AG09319 (cell line): ENCODE results near the gene UBE2D1.

Experiments used
- DNase-seq: peaks from one replicate; pipeline ENCODE4 v3.0.0-alpha.2; 2010; ENCODE audit warnings: low read depth; ENCODE audit errors: extremely low read depth
- CTCF ChIP-seq: IDR thresholded peaks from 2 replicates; pipeline ENCODE4 v1.5.1; 2011; ENCODE audit warnings: low read depth, mild to moderate bottlenecking, inconsistent platforms, low read length, moderate library complexity

The UBE2D1 gene

GRCh38 chr10:58351616-58352578, 17.1 kb downstream of the UBE2D1 start:
- no peak for DNase-seq
- TF ChIP-seq CTCF, result no peak

- no peak for DNase-seq
- no peak for TF ChIP-seq CTCF
Observed at GRCh38 chr10:58352956-58353610, 18.3 kb downstream of the UBE2D1 start.

DNA sequence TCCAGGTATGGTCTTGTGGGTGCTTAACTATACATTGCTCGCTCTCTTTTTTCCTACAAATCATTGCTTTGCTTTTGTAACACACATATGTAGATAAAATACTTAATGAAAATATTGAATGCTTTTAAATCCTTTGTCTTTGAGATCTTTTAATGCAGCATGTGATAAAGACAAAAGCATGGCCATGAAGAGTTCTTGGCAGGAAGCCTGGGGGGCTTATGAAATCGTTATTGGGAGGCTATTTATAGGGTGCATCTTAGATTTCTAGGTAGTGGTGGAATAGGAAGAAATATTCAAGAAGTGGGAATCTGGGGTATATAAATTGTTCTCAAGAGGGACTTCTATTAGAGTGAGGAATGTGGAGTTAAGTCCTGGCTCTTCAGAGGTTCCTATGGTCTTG, 21.9 kb downstream of the UBE2D1 start:
- TF ChIP-seq CTCF, result no peak
- DNase-seq, result no peak

DNA sequence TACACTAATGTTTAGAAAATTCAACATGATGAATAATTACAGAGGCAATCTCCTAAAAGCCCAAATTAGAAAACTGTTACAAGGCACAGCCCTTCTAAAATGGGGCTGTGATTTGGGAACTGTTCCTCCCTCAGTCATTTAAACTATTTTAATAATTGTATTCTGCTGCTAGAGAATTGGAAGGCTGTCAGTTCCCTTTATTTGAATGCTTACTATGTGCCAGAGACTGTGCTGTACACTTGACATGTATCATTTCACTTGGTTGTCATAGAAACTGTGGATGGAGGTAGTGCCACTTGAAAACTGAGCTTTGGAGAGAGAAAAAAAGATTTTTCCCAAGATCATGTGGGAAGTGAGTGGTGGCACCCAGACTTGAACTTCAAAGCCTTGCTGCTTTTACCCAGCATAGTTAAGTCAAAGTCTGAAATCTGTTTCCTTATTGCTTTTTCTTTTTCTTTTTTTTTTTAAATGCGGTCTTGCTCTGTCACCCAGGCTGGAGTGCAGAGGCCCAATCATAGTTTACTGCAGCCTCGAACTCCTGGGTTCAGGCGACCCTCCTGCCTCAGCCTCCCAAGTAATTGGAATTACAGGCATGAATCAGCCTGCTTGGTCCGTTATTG, 23.6 kb downstream of the UBE2D1 start:
- TF ChIP-seq CTCF, result no peak
- no peak for DNase-seq

DNA sequence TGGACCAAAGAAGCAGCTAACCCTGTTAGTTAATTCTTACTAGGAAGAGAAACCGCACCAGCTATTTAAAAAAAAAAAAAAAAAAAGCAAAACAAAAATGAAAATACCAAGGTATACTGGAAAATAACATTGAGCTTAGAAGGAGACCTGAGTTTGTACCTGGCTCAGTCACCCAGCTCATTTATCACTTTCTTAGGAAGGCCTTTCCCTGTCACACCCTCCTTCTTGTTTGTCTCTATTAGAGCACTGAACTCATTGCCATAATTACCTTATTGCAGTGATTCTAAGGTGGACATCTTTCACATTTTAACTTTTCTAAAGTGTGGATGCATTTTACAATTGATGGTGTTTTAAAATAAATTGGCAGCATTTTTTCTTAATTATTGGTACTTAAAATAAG, 24.1 kb downstream of the UBE2D1 start:
- no peak for TF ChIP-seq CTCF
- DNase-seq, result no peak

- no peak for DNase-seq
- TF ChIP-seq CTCF, result no peak
Observed at GRCh38 chr10:58359541-58359940, 24.7 kb downstream of the UBE2D1 start.
